ENCODE data around the gene CYSLTR2. TPM values are rescaled to one million over a fixed set of nuclear protein-coding genes. Genes with fewer than 3 reads are reported as not detected.

The CYSLTR2 gene
- total RNA-seq, 1 experiment from 2014 or later = not detected

GRCh38 chr13:48675247-48675646, 21.5 kb downstream of the CYSLTR2 start:
- ATAC-seq (no peak), DNase-seq (no peak)
- Histone ChIP-seq H3K36me3 (ENCODE audit: low read depth, low read length) (no peaks in the 10 kb centered on the region), H3K9me3 (ENCODE audit: low read length) (no peaks in the 10 kb centered on the region), H3K79me2 (ENCODE audit: low read length) (no peaks in the 10 kb centered on the region), H4K20me1 (ENCODE audit: low read length) (no peaks in the 10 kb centered on the region), H3K27ac (ENCODE audit: low read length) (no peak overlapping the region), H3F3A (ENCODE audit: low read length, unreplicated experiment) (no peaks in the 10 kb centered on the region), H3K9ac (ENCODE audit: low read length) (no peak overlapping the region), H3K4me3 (ENCODE audit: low read length) (no peak overlapping the region), H3K4me1 (ENCODE audit: insufficient read depth, low read length) (no peaks in the 10 kb centered on the region), H3K9me2 (replicated peaks; ENCODE audit: low read length) (no peaks in the 10 kb centered on the region), H3K4me2 (ENCODE audit: low read length) (no peak overlapping the region), H2AFZ (ENCODE audit: low read length) (no peak overlapping the region), H3K27me3 (ENCODE audit: low read length) (no peaks in the 10 kb centered on the region)
- ChIA-PET POLR2A (ENCODE audit: unreplicated experiment) (no interaction called here), CTCF (no interaction called here)
- TF ChIP-seq EZH2 (IDR thresholded peaks at IDR 0.05; ENCODE audit: low read length, unreplicated experiment) (no peak), CTCF (conservative IDR thresholded peaks at IDR 0.05; ENCODE audit: low read depth, low read length) (no peak), EZH2phosphoT487 (IDR thresholded peaks at IDR 0.05; ENCODE audit: borderline replicate concordance, low read length) (no peak)
- BruUV-seq (replicated peaks) = no TSS peak
- intact Hi-C loops (cut with micrococcal nuclease) = no loop called here

DNA sequence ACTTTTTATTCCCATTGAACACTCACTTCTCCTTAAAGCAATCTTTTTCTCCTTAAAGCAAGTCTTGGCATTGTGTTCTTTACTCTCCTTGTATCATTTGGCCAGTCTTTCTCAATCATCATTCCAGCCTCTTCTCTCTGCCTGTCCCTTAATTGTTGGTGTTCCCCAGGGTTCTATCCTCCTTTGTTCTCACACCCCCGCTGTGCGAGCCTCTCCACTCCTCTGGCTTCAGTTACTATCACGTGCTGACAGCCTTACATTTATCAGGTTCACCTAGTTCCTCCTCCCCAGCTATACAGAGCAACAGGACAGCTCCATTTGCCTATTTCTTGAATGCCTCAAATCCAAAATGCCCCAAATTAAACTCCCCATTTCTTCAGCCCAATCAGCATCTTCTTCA, 24.6 kb downstream of the CYSLTR2 start:
- intact Hi-C loops (cut with micrococcal nuclease) = no loop called here
- H3K27ac ChIP-seq (ENCODE audit: low read length) = no peak overlapping the region
- no peak for TF ChIP-seq EZH2 (IDR thresholded peaks at IDR 0.05; ENCODE audit: low read length, unreplicated experiment)
- no peak for TF ChIP-seq EZH2phosphoT487 (IDR thresholded peaks at IDR 0.05; ENCODE audit: borderline replicate concordance, low read length)
- TF ChIP-seq CTCF (conservative IDR thresholded peaks at IDR 0.05; ENCODE audit: low read depth, low read length) = no peak
- no peak overlapping the region for H3K4me3 ChIP-seq (ENCODE audit: low read length)
- H3K9me2 ChIP-seq (replicated peaks; ENCODE audit: low read length) = no peaks in the 10 kb centered on the region
- no peaks in the 10 kb centered on the region for H3K4me1 ChIP-seq (ENCODE audit: insufficient read depth, low read length)
- H3K4me2 ChIP-seq (ENCODE audit: low read length) = no peak overlapping the region
- DNase-seq (no peak), ATAC-seq (no peak)
- no peak overlapping the region for H2AFZ ChIP-seq (ENCODE audit: low read length)
- no peaks in the 10 kb centered on the region for H3K9me3 ChIP-seq (ENCODE audit: low read length)
- no peaks in the 10 kb centered on the region for H4K20me1 ChIP-seq (ENCODE audit: low read length)
- H3K79me2 ChIP-seq (ENCODE audit: low read length) = no peaks in the 10 kb centered on the region
- no TSS peak for BruUV-seq (replicated peaks)
- H3K36me3 ChIP-seq (ENCODE audit: low read depth, low read length) = no peaks in the 10 kb centered on the region
- ChIA-PET CTCF (no interaction called here), POLR2A (ENCODE audit: unreplicated experiment) (no interaction called here)
- H3K27me3 ChIP-seq (ENCODE audit: low read length) = no peaks in the 10 kb centered on the region
- no peak overlapping the region for H3K9ac ChIP-seq (ENCODE audit: low read length)
- H3F3A ChIP-seq (ENCODE audit: low read length, unreplicated experiment) = no peaks in the 10 kb centered on the region

DNA sequence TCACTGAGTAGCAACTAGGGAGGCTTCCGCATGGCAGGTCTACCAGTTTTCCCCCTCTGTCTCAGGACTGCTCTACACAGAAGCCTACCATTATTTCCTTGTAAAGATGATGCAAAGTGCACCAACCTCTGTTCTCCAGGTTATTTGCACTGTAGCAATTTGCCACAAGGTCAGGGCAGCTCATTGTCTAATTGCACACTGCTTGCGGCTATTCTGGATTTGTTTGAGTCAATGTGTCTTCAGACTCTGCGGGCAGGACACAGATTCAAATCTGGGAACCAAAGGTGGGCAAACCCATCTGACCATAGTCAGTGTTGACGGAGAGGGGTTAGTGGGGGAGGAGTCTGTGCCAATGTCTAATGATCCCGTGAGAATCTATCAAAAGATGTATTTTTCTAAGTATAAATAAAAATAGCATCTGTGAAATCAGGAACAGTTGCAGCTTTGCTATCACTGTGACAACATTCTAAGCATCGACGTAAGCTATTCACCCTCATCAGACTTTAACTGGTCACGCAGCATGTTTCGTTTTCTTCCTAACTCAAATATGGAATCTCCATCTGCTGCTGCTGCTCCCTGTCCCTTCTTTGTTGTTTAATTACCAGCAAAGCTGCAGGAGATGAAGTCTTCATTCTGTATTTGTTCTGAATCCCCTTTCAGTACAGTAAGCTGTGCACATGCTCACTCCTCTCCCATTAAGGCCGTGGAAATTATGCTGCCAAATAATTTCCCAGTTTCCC, 26.4 kb downstream of the CYSLTR2 start:
- H3K36me3 ChIP-seq (ENCODE audit: low read depth, low read length) = no peaks in the 10 kb centered on the region
- DNase-seq = no peak
- no peak overlapping the region for H3K4me2 ChIP-seq (ENCODE audit: low read length)
- no peaks in the 10 kb centered on the region for H3K79me2 ChIP-seq (ENCODE audit: low read length)
- H3K4me1 ChIP-seq (ENCODE audit: insufficient read depth, low read length) = no peaks in the 10 kb centered on the region
- H2AFZ ChIP-seq (ENCODE audit: low read length) = no peak overlapping the region
- TF ChIP-seq EZH2phosphoT487 (IDR thresholded peaks at IDR 0.05; ENCODE audit: borderline replicate concordance, low read length) (no peak), EZH2 (IDR thresholded peaks at IDR 0.05; ENCODE audit: low read length, unreplicated experiment) (no peak), CTCF (conservative IDR thresholded peaks at IDR 0.05; ENCODE audit: low read depth, low read length) (no peak)
- H3K4me3 ChIP-seq (ENCODE audit: low read length) = no peak overlapping the region
- no peaks in the 10 kb centered on the region for H3K27me3 ChIP-seq (ENCODE audit: low read length)
- BruUV-seq (replicated peaks) = no TSS peak
- ChIA-PET POLR2A (ENCODE audit: unreplicated experiment) (no interaction called here), CTCF (no interaction called here)
- no peak overlapping the region for H3K27ac ChIP-seq (ENCODE audit: low read length)
- no peaks in the 10 kb centered on the region for H3K9me3 ChIP-seq (ENCODE audit: low read length)
- no peaks in the 10 kb centered on the region for H3K9me2 ChIP-seq (replicated peaks; ENCODE audit: low read length)
- no peak overlapping the region for H3K9ac ChIP-seq (ENCODE audit: low read length)
- ATAC-seq = no peak
- intact Hi-C loops (cut with micrococcal nuclease) = no loop called here
- H4K20me1 ChIP-seq (ENCODE audit: low read length) = no peaks in the 10 kb centered on the region
- no peaks in the 10 kb centered on the region for H3F3A ChIP-seq (ENCODE audit: low read length, unreplicated experiment)

Data from PC-3 (cell line).